Activated CD4-positive, CD25-positive, alpha-beta regulatory T cell (primary cell): ENCODE measurements around the gene PTPA.

Experiments
- DNase-seq, 4 experiments: peaks; one replicate each; lab custom pipeline; 2025; lab: John Stamatoyannopoulos, UW

The PTPA gene

GRCh38 chr9:129138144-129138462 is 26.9 kb downstream of the PTPA start:
- no peak for DNase-seq

GRCh38 chr9:129138476-129139232 is 27.4 kb downstream of the PTPA start:
- DNase-seq = no peak

GRCh38 chr9:129139233-129139992 is 28.2 kb downstream of the PTPA start:
- DNase-seq = peak; percentile 35 to 45 (median 41)

GRCh38 chr9:129139993-129140396 is 28.8 kb downstream of the PTPA start:
- peak; percentile 44 to 62 (median 58) for DNase-seq

GRCh38 chr9:129140397-129141065 is 29.3 kb downstream of the PTPA start:
- no peak for DNase-seq

- DNase-seq = no peak
These were observed 30.1 kb downstream of the PTPA start for GRCh38 chr9:129141066-129142041.

- DNase-seq = no peak
These were observed 31.1 kb downstream of the PTPA start for GRCh38 chr9:129142138-129142935.

- DNase-seq = peak; percentile 50 to 65 (median 57)
These were observed 32.1 kb downstream of the PTPA start for GRCh38 chr9:129143031-129143927.

- no peak for DNase-seq
These were observed 34.1 kb downstream of the PTPA start for GRCh38 chr9:129145316-129145715.

- DNase-seq = no peak
These were observed 34.7 kb downstream of the PTPA start for GRCh38 chr9:129145841-129146292.

- DNase-seq = no peak
These were observed 35.3 kb downstream of the PTPA start for GRCh38 chr9:129146441-129146941.

GRCh38 chr9:129148463-129149204 is 37.4 kb downstream of the PTPA start:
- no peak for DNase-seq

GRCh38 chr9:129149442-129149841 is 38.2 kb downstream of the PTPA start:
- DNase-seq = no peak

GRCh38 chr9:129150122-129150521 is 38.9 kb downstream of the PTPA start:
- no peak for DNase-seq

GRCh38 chr9:129150672-129151211 is 39.5 kb downstream of the PTPA start:
- DNase-seq = no peak

GRCh38 chr9:129151469-129151868 is 40.3 kb downstream of the PTPA start:
- DNase-seq = no peak

- no peak for DNase-seq
These were observed 43.8 kb downstream of the PTPA start for GRCh38 chr9:129154866-129155477.

- no peak for DNase-seq
These were observed 44.9 kb downstream of the PTPA start for GRCh38 chr9:129156163-129156562.
